HEK293T (cell line): Measurements from ENCODE around the gene CKS1B.

Experiments
- ARNT ChIP-seq: fragments of 450-650 bp; IDR thresholded peaks from 2 replicates; pipeline ENCODE4 v1.6.1; 2017; ENCODE audit warnings: mild to moderate bottlenecking
- BHLHE40 ChIP-seq: fragments of 450-650 bp; IDR thresholded peaks from 2 replicates; pipeline ENCODE4 v1.6.1; 2016; ENCODE audit warnings: mild to moderate bottlenecking, moderate library complexity, borderline replicate concordance
- FOXM1 ChIP-seq: fragments of 450-650 bp; IDR thresholded peaks from 2 replicates; pipeline ENCODE4 v1.6.1; 2017; ENCODE audit warnings: mild to moderate bottlenecking, borderline replicate concordance
- HDGF ChIP-seq: fragments of 450-650 bp; IDR thresholded peaks from 2 replicates; pipeline ENCODE4 v1.6.1; 2017; ENCODE audit warnings: antibody characterized with exemption, borderline replicate concordance
- NFRKB ChIP-seq: fragments of 450-650 bp; IDR thresholded peaks from 2 replicates; pipeline ENCODE4 v1.6.1; 2016; ENCODE audit warnings: mild to moderate bottlenecking, moderate library complexity
- PKNOX1 ChIP-seq: fragments of 450-650 bp; IDR thresholded peaks from 2 replicates; pipeline ENCODE4 v1.6.1; 2016
- SP1 ChIP-seq: fragments of 450-650 bp; IDR thresholded peaks from 2 replicates; pipeline ENCODE4 v1.6.1; 2017
- TARDBP ChIP-seq: fragments of 450-650 bp; IDR thresholded peaks from 2 replicates; pipeline ENCODE4 v1.6.1; 2016
- ZNF384 ChIP-seq: fragments of 450-650 bp; IDR thresholded peaks from 2 replicates; pipeline ENCODE4 v1.6.1; 2016

GRCh38 chr1:155017041-155017945 lies 42.8 kb downstream of the CKS1B start:
- TF ChIP-seq FOXM1 (no peak), PKNOX1 (no peak), NFRKB (no peak), SP1 (no peak), HDGF (0 out of 2 replicates have a peak, but pooled peaks have one; percentile 65), ZNF384 (no peak), ARNT (no peak), BHLHE40 (no peak), TARDBP (no peak)
